Left lung (tissue), 10 donors: ENCODE data around the gene MAP3K15. TPM values are rescaled to one million over a fixed set of nuclear protein-coding genes. Genes with fewer than 3 reads are reported as not detected.

Experiments used
- ATAC-seq: fragments of 200-7000 bp; cut with Tn5 transposase; one replicate; pipeline ENCODE4 v1.9.1; 2020; ENCODE audit warnings: moderate library complexity
- DNase-seq, 4 donors: peaks; one replicate each; pipeline ENCODE4 v3.0.0-alpha.2; 2013 to 2020
- H3K27ac ChIP-seq, 2 donors: fragments of 200-600 bp; sonication (generic) in 1 of 2; one replicate each; pipeline versions ENCODE4 v1.5.0 to v1.8.0; 2020 to 2021
- H3K27me3 ChIP-seq, 2 donors: fragments of 200-600 bp; sonication (generic) in 1 of 2; one replicate each; pipeline versions ENCODE4 v1.5.0 to v1.8.0; 2020 to 2021
- H3K36me3 ChIP-seq, 2 donors: fragments of 200-600 bp; sonication (generic) in 1 of 2; one replicate each; pipeline versions ENCODE4 v1.5.0 to v1.8.0; 2020 to 2021
- H3K4me1 ChIP-seq, 2 donors: fragments of 200-600 bp; one replicate each; pipeline ENCODE4 v1.8.0; 2021
- H3K4me3 ChIP-seq, 2 donors: fragments of 200-600 bp; sonication (generic) in 1 of 2; one replicate each; pipeline versions ENCODE4 v1.5.0 to v1.8.0; 2020 to 2021; ENCODE audit warnings: mild to moderate bottlenecking in 1 of 2
- H3K9me3 ChIP-seq, 2 donors: fragments of 200-600 bp; sonication (generic) in 1 of 2; one replicate each; pipeline versions ENCODE4 v1.5.0 to v1.8.0; 2020 to 2021
- intact Hi-C, 2 donors: fragments of 100-400 bp; cut with DNase I; formaldehyde crosslinking; loops; one replicate each; pipeline versions ENCODE4 v1.11.2 to v1.14.2; 2022
- polyA plus RNA-seq, 6 donors: library from polyadenylated mRNA; unstranded; fragments of 120-200 nt; gene quantifications; one replicate each; pipeline ENCODE4 v1.2.1, GENCODE V29; 2013; ENCODE audit not compliant: insufficient read length in 6 of 6
- total RNA-seq, 2 donors: library from RNA; stranded (reverse); fragmentation: NEBNext Ultra II Directional; extraction: Animal tissue kit (Norgen Biotek cat#: 25700); gene quantifications; one replicate each; pipeline ENCODE4 v1.2.1, GENCODE V29; 2021
- TF ChIP-seq, protein P1 (sequence below), 2 donors: fragments of 200-600 bp; sonication (generic) in 1 of 2; IDR thresholded peaks; one replicate each; pipeline versions ENCODE4 v1.5.0 to v1.8.0; 2021; ENCODE audit warnings: antibody characterized with exemption in 2 of 2
- donor health status: DM: no; HTN: yes; CAD: no.
- donor health status: DM: no; HTN: no; CAD: no.

Gene MAP3K15
- total and polyA plus RNA-seq, 8 donors: 0.24 to 2.0 (median 1.6) TPM

GRCh38 chrX:19554786-19555185 is 39.5 kb upstream of the MAP3K15 start:
- Histone ChIP-seq H3K27me3 (no peaks in the 10 kb centered on the region), H3K36me3 (peaks cover 0 to 2% of the 10 kb centered on the region in 2 donors), H3K4me1 (no peaks in the 10 kb centered on the region), H3K27ac (no peak overlapping the region), H3K9me3 (no peaks in the 10 kb centered on the region), H3K4me3 (no peak overlapping the region)
- TF ChIP-seq, protein P1, sequence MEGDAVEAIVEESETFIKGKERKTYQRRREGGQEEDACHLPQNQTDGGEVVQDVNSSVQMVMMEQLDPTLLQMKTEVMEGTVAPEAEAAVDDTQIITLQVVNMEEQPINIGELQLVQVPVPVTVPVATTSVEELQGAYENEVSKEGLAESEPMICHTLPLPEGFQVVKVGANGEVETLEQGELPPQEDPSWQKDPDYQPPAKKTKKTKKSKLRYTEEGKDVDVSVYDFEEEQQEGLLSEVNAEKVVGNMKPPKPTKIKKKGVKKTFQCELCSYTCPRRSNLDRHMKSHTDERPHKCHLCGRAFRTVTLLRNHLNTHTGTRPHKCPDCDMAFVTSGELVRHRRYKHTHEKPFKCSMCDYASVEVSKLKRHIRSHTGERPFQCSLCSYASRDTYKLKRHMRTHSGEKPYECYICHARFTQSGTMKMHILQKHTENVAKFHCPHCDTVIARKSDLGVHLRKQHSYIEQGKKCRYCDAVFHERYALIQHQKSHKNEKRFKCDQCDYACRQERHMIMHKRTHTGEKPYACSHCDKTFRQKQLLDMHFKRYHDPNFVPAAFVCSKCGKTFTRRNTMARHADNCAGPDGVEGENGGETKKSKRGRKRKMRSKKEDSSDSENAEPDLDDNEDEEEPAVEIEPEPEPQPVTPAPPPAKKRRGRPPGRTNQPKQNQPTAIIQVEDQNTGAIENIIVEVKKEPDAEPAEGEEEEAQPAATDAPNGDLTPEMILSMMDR (IDR thresholded peaks at IDR 0.05): no peak
- intact Hi-C loops: no loop called here
- ATAC-seq (no peak), DNase-seq (no peak)

DNA sequence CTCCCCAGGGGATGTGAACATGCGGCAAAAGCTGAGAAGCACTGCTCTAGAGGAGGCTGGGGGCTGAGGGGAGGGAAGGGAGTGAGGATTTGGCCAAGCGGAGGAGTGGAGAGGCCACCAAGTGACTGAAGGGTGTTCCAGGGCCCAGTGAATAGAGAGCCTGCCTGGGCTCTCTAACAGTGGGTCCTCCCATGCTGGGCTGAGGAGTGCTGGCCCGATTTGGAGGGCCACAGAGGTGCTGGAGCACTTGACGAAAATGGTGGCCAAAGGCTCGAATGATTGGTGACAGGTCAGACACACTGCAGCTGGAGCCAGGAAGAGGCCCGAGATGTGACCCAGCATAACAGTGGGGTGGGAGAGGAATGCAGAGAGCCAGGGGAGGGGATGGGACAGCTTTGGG is 37.5 kb upstream of the MAP3K15 start:
- Histone ChIP-seq H3K36me3 (peaks cover 0 to 16% of the 10 kb centered on the region in 2 donors), H3K4me1 (no peaks in the 10 kb centered on the region), H3K27ac (no peak overlapping the region), H3K9me3 (no peaks in the 10 kb centered on the region), H3K4me3 (no peak overlapping the region), H3K27me3 (no peaks in the 10 kb centered on the region)
- TF ChIP-seq, protein P1 (IDR thresholded peaks at IDR 0.05): no peak
- intact Hi-C loops: no loop called here
- ATAC-seq: no peak
- no peak for DNase-seq

DNA sequence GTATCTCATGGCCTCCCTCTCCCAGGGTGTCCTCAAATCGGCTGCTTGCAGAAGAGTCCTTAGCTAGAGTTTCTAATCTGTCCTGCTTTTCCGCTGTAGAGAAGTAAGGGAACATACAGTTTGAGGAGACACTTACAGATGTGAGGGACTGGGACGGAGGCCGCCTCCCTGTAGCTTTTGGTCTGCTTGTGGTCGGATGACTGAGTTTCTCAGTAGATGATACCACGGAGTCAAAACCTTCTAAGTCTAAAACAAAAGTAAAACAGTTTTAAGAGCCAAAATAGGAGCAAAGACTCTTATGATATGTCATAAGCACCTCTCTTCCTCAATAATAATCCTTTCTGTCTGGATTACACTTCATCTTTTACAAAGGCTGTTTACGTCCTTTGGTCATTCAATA is 34.5 kb upstream of the MAP3K15 start:
- Histone ChIP-seq H3K27ac (no peak overlapping the region), H3K4me1 (no peaks in the 10 kb centered on the region), H3K27me3 (no peaks in the 10 kb centered on the region), H3K36me3 (peaks cover 0 to 16% of the 10 kb centered on the region in 2 donors), H3K4me3 (no peak overlapping the region), H3K9me3 (no peaks in the 10 kb centered on the region)
- TF ChIP-seq, protein P1 (IDR thresholded peaks at IDR 0.05): no peak
- ATAC-seq (no peak), DNase-seq (no peak)
- intact Hi-C loops: no loop called here

DNA sequence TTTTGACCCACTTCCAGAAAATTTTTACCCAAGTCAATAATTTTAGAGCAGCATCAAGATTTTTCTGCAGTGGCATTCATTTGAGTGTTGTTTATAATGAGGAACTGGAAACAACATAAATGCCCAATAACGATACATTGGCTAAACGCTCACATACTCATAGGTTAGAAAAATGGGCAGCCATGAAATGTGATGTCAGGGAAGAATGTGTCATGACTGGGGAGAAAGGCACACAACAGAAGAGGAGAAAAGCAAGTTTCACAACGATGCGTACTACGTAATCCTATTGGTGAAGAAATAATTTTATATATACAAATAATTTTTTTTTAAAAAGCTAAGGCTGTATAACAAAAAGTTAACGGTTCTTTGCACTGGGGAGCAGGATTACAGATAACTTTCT is 33.6 kb upstream of the MAP3K15 start:
- Histone ChIP-seq H3K9me3 (no peaks in the 10 kb centered on the region), H3K27me3 (no peaks in the 10 kb centered on the region), H3K36me3 (peaks cover 0 to 16% of the 10 kb centered on the region in 2 donors), H3K4me1 (no peaks in the 10 kb centered on the region), H3K27ac (no peak overlapping the region), H3K4me3 (no peak overlapping the region)
- TF ChIP-seq, protein P1 (IDR thresholded peaks at IDR 0.05): no peak
- intact Hi-C loops: no loop called here
- no peak for ATAC-seq
- no peak for DNase-seq

DNA sequence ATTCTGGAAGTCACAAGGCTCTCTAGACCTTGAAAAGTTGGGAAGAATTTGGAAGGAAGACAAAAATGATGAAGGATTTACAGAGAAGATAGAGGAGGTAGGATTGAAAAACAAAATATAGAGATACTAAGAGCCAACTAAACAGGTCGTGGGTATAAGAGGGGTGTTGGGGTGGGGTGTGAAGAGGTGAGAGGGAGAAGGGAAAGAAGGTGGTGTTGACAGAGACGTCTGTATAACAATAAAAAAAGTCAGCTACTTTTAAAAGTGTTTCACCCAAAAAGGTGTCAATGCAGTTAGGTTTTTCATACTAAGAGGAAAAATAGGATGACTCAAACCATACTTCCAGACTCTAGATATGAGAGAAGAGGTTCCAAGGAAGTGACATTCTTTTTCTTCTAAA is 33.0 kb upstream of the MAP3K15 start:
- intact Hi-C loops: no loop called here
- Histone ChIP-seq H3K27me3 (no peaks in the 10 kb centered on the region), H3K9me3 (no peaks in the 10 kb centered on the region), H3K4me1 (no peaks in the 10 kb centered on the region), H3K36me3 (peaks cover 0 to 16% of the 10 kb centered on the region in 2 donors), H3K27ac (no peak overlapping the region), H3K4me3 (no peak overlapping the region)
- ATAC-seq (no peak), DNase-seq (no peak)
- TF ChIP-seq, protein P1 (IDR thresholded peaks at IDR 0.05): no peak
